ENCODE results near the gene GPC3. TPM values are rescaled to one million over a fixed set of nuclear protein-coding genes. Genes with fewer than 3 reads are reported as not detected.

The GPC3 gene
- total and polyA plus RNA-seq, 2 donors (not counting 3 experiments of a cell fraction or from before 2014, with no cell fraction given): not detected

DNA sequence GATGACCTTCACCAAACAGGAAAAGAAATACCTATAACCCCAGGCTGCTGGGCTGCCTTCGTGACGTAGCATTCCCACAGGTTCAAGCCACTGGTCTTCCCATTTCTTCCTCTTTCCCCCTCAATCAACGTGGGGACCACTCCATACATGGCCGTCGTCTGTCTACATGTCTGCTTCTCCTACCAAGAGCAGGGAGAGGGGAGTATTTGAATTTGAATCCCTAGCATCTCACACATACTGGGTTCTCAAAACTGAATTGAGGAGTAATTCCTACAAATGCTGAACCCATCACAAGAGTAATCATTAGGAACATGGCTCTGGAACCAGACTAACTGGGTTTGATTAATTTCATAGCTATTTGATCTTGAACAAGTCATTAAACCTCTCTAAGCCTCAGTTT lies 17.3 kb downstream of the GPC3 start:
- no TSS peak for BruUV-seq (replicated peaks)
- dilution Hi-C loops (cut with MboI; ENCODE audit: extremely low pct_ligation_motif_present, low sequenced_read_pairs) (no loop called here), intact Hi-C loops (cut with micrococcal nuclease) (no loop called here)
- H3K36me3 ChIP-seq (ENCODE audit: control insufficient read depth in 2 of 2, extremely low read depth in 1 of 2, insufficient read depth in 2 of 2, low read length in 2 of 2): no peaks in the 10 kb centered on the region
- H3K4me1 ChIP-seq (ENCODE audit: control insufficient read depth, extremely low read depth, insufficient read depth, low read length): no peaks in the 10 kb centered on the region
- CTCF ChIA-PET: no interaction called here
- no peak overlapping the region for H3K9ac ChIP-seq (replicated peaks; ENCODE audit: extremely low read depth, insufficient read depth, low read length)
- no peak overlapping the region for H3K4me2 ChIP-seq (ENCODE audit: insufficient read depth, low read length)
- H3K27ac ChIP-seq (ENCODE audit: insufficient read depth, low read depth, low read length): no peak overlapping the region
- no peak overlapping the region for H3K4me3 ChIP-seq (replicated peaks in 1 of 3; ENCODE audit: insufficient read depth in 1 of 3, low read depth in 1 of 3, low read length in 3 of 3)
- no peak for FAIRE-seq
- no peaks in the 10 kb centered on the region for H3K9me3 ChIP-seq (replicated peaks; ENCODE audit: control insufficient read depth, insufficient read depth, low read length)
- no peak for DNase-seq (ENCODE audit: low read depth, low spot score)
- POLR2A ChIA-PET: no interaction called here
- no peaks in the 10 kb centered on the region for H4K20me1 ChIP-seq (replicated peaks; ENCODE audit: control insufficient read depth, extremely low read depth, insufficient read depth, low read length)
- TF ChIP-seq MAX (IDR thresholded peaks at IDR 0.05; ENCODE audit: insufficient read depth, insufficient read length) (no peak), JUN (IDR thresholded peaks at IDR 0.05; ENCODE audit: borderline replicate concordance, insufficient read depth, insufficient read length, low read depth) (no peak), MYC (IDR thresholded peaks at IDR 0.05; ENCODE audit: low read depth, low read length) (no peak), GATA2 (IDR thresholded peaks at IDR 0.05; ENCODE audit: insufficient read depth, insufficient read length, low read depth, low read length) (no peak), FOS (IDR thresholded peaks at IDR 0.05; ENCODE audit: borderline replicate concordance, insufficient read depth, low read length) (no peak), CTCF (IDR thresholded peaks at IDR 0.05; ENCODE audit: extremely low read depth in 1 of 2, insufficient read depth in 1 of 2, low read depth in 1 of 2, low read length in 2 of 2) (no peak), POLR2A (IDR thresholded peaks at IDR 0.05; ENCODE audit: low read depth, low read length) (no peak), POLR2AphosphoS5 (IDR thresholded peaks at IDR 0.05; ENCODE audit: insufficient read depth, low read depth, low read length) (no peak), EZH2 (IDR thresholded peaks at IDR 0.05; ENCODE audit: borderline replicate concordance, low read depth, low read length, severe bottlenecking) (no peak)
- H2AFZ ChIP-seq (ENCODE audit: low read depth, low read length): no peak overlapping the region
- no peaks in the 10 kb centered on the region for H3K9me1 ChIP-seq (replicated peaks; ENCODE audit: control insufficient read depth, extremely low read depth, insufficient read depth, low read length)
- no peaks in the 10 kb centered on the region for H3K27me3 ChIP-seq (ENCODE audit: control insufficient read depth in 2 of 2, insufficient read depth in 2 of 2, low read length in 2 of 2)
- H3K79me2 ChIP-seq (ENCODE audit: control insufficient read depth, insufficient read depth, low read length): no peaks in the 10 kb centered on the region
